Globus pallidus (tissue), 1 donor: Measurements from ENCODE around the gene IST1.
"Not testable (repeated sequence)": the region's sequence is repeated elsewhere in the genome, so short reads cannot be mapped to it uniquely, and the experiment has no call there.

Experiments
- DNase-seq: peaks from one replicate; pipeline ENCODE4 v3.0.0-alpha.2; 2015; ENCODE audit warnings: low spot score

The IST1 gene

GRCh38 chr16:71894921-71895678 is at the start of gene IST1:
TSS of gene IST1 (plus strand) at chr16:71895531. CDS start at chr16:71915641, 20,110 bp downstream.
- peak; percentile 97 for DNase-seq

- DNase-seq = peak; percentile 83
These were observed 49.5 kb upstream of the IST1 start, which contains the start of gene ATXN1L for GRCh38 chr16:71845639-71846430. TSS of gene ATXN1L (plus strand) at chr16:71845976. CDS start at chr16:71849741, 3,765 bp downstream.

- DNase-seq = peak; percentile 4
These were observed 48.9 kb upstream of the IST1 start for GRCh38 chr16:71846431-71846830.

GRCh38 chr16:71847096-71847495 is 48.2 kb upstream of the IST1 start:
- DNase-seq = no peak

- no peak for DNase-seq
These were observed 46.7 kb upstream of the IST1 start for GRCh38 chr16:71848622-71849021.

- no peak for DNase-seq
These were observed 43.6 kb upstream of the IST1 start for GRCh38 chr16:71851746-71852145.

- DNase-seq = no peak
These were observed 43.2 kb upstream of the IST1 start for GRCh38 chr16:71852158-71852557.

GRCh38 chr16:71852561-71852960 is 42.8 kb upstream of the IST1 start:
- DNase-seq = no peak

GRCh38 chr16:71853413-71853812 is 41.9 kb upstream of the IST1 start:
- no peak for DNase-seq

- DNase-seq = no peak
These were observed 40.9 kb upstream of the IST1 start for GRCh38 chr16:71854369-71854948.

GRCh38 chr16:71855937-71856662 is 39.2 kb upstream of the IST1 start:
- DNase-seq = no peak

GRCh38 chr16:71859762-71860521 is 35.4 kb upstream of the IST1 start:
- DNase-seq = no peak

GRCh38 chr16:71863995-71864394 is 31.3 kb upstream of the IST1 start:
- DNase-seq = no peak

GRCh38 chr16:71865173-71865863 is 30.0 kb upstream of the IST1 start:
- DNase-seq = no peak

- not testable (repeated sequence) for DNase-seq
These were observed 28.2 kb upstream of the IST1 start for GRCh38 chr16:71867175-71867574.

- no peak for DNase-seq
These were observed 27.4 kb upstream of the IST1 start for GRCh38 chr16:71867939-71868338.

GRCh38 chr16:71869089-71869488 is 26.2 kb upstream of the IST1 start:
- DNase-seq = no peak

- no peak for DNase-seq
These were observed 24.5 kb upstream of the IST1 start for GRCh38 chr16:71870818-71871217.

GRCh38 chr16:71873199-71873598 is 22.1 kb upstream of the IST1 start:
- DNase-seq = no peak

GRCh38 chr16:71878911-71879310 is 16.4 kb upstream of the IST1 start:
- DNase-seq = no peak

GRCh38 chr16:71880176-71880575 is 15.2 kb upstream of the IST1 start:
- DNase-seq = peak; percentile 27
